ENCODE results near the gene PCDHA4.
"Not testable (repeated sequence)": the region's sequence is repeated elsewhere in the genome, so short reads cannot be mapped to it uniquely, and the experiment has no call there.

Gene PCDHA4
- total RNA-seq = 0 to 0.18 (median 0.05) reads per million in 18 experiments

DNA sequence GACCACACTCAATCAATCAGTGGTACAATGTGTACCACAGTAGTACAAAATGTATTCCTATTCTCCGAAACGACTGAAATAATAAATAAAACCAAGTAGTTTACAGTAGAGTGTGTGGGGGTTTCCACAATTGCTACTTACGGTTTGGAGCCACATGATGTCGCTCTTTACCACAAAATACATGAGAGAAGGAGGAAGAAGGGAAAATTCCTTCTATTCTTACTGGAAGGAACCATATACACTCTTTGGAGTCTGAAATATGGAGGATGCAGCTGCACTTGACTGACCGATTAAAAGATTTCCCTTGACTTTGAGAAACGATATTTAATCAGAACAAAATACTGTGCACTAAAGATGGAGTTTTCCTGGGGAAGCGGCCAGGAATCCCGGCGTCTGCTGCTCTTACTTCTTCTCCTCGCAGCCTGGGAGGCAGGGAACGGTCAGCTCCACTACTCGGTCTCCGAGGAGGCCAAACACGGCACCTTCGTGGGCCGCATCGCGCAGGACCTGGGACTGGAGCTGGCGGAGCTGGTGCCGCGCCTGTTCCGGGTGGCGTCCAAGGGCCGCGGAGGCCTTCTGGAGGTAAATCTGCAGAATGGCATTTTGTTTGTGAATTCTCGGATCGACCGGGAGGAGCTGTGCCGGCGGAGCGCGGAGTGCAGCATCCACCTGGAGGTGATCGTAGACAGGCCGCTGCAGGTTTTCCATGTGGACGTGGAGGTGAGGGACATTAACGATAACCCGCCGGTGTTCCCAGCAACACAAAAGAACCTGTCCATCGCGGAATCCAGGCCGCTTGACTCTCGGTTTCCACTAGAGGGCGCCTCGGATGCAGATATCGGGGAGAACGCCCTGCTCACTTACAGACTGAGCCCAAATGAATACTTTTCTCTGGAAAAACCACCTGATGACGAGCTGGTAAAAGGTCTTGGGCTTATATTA lies at the start of gene PCDHA4:
Gene PCDHA4, plus strand, starts transcription at position 235 of the 942 bp plus-strand sequence.
- no peak for DNase-seq

DNA sequence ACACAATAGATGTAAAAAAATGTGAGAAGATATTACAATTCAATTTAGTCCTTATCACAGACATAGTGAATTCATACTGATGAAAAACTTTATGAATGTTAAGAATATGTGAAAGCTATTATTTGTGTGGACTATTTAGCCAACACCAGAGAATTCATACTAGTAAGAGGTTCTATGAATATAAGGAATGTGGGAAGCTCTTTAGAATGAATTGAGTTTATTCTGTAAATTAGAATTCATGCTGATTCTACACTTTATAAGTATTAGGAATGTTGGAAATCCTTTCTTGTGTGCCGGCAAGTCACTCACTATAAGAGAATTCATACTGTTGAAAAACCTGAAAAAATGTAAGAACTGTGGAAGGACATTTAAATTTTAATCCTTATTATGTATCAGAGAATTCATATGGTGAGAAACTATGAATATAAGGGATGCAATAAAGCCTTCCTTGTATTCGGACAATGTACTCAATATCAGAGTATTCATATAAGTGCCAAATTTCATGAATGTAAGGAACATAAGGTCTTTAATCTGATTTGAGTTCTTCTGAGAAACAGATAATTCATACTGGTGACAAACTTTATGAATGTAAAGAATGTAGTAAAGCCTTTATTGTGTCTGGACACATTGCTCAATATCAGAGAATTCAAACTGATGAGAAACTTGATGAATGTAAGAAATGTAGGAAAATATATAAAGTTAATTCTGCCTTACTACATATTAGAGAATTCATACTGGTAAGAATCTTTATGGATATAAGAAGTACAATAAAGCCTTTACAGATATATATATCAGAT lies 42.5 kb upstream of the PCDHA4 start:
- DNase-seq = no peak

DNA sequence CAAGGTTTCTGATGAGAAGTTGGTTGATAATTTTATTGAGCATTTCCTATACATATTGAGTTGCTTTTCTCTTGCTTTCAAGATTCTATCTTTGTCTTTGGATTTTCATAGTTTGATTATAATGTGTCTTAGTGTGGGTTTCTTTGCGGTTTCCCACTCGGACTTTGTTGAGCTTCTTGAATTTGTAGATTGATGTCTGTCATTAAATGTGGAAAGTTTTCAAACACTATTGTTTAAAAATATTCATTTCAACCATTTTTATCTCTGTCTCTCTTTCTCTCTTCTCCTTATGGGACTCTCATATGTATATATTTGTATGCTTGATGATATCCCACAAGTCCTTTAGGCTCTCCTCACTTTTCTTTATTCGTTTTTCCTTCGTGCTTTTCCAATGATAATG lies 39.4 kb upstream of the PCDHA4 start:
- no peak for DNase-seq

DNA sequence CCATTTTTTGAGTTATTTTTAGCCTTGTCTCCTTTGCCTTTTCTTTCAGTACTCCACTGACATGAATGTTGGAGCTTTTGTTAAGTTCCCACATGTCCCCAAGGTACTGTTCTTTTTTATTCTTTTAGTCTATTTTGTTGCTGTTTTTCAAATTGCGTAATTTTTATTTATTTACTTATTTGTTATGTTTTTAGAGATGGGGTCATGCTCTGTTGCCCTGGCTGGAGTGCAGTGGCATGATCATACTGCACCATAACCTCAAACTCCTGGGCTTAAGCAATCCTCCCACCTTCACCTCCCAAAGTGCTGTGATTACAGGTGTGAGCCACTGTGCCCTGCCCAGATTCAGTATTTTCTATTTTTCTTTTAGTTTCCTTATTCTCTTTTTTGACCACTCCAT lies 26.4 kb upstream of the PCDHA4 start:
- no peak for DNase-seq

DNA sequence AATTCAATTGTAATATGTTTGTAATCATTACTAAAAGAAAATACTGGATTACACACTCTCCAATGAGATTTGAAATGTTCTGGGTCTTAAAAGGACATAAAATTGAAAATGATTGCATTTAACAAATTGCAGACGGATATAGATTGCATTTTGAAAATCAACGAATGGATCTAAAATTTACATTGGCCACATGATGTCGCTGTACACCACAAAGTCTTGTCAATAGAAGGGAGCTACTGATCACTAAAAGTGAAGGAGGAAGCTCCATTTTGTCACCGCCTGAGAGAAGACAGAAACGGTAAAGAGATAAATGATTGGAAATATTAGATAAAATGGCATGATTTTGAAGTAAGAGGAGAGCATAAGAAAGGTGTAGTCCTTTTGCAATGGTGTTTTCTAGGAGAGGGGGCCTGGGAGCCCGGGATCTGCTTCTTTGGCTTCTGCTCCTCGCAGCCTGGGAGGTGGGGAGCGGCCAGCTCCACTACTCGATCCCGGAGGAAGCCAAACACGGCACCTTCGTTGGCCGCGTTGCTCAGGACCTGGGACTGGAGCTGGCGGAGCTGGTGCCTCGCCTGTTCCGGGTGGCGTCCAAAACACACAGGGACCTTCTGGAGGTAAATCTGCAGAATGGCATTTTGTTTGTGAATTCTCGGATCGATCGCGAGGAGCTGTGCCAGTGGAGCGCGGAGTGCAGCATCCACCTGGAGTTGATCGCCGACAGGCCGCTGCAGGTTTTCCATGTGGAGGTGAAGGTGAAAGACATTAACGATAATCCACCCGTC lies 20.8 kb upstream of the PCDHA4 start, which contains the start of gene PCDHA1:
Gene PCDHA1, plus strand, starts transcription at position 236 of the 782 bp plus-strand sequence.
- DNase-seq = no peak

DNA sequence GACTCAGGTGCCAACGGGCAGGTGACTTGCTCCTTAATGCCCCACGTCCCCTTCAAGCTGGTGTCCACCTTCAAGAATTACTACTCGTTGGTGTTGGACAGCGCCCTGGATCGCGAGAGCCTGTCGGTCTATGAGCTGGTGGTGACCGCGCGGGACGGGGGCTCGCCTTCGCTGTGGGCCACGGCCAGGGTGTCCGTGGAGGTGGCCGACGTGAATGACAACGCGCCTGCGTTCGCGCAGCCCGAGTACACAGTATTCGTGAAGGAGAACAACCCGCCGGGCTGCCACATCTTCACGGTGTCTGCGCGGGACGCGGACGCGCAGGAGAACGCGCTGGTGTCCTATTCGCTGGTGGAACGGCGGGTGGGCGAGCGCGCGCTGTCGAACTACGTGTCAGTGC lies 19.4 kb upstream of the PCDHA4 start:
- not testable (repeated sequence) for DNase-seq

DNA sequence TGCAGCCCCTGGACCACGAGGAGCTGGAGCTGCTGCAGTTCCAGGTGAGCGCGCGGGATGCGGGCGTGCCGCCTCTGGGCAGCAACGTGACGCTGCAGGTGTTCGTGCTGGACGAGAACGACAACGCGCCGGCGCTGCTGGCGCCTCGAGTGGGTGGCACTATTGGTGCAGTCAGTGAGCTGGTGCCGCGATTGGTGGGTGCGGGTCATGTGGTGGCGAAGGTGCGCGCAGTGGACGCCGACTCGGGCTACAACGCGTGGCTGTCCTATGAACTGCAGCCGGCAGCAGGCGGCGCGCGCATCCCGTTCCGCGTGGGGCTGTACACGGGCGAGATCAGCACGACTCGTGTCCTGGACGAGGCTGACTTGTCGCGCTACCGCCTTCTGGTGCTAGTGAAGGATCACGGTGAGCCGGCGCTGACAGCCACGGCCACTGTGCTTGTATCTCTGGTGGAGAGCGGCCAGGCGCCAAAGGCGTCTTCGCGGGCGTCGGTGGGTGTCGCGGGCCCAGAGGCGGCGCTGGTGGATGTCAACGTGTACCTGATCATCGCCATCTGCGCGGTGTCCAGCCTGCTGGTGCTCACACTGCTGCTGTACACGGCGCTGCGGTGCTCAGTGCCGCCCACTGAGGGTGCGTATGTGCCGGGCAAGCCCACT lies 18.9 kb upstream of the PCDHA4 start:
- DNase-seq = not testable (repeated sequence)

DNA sequence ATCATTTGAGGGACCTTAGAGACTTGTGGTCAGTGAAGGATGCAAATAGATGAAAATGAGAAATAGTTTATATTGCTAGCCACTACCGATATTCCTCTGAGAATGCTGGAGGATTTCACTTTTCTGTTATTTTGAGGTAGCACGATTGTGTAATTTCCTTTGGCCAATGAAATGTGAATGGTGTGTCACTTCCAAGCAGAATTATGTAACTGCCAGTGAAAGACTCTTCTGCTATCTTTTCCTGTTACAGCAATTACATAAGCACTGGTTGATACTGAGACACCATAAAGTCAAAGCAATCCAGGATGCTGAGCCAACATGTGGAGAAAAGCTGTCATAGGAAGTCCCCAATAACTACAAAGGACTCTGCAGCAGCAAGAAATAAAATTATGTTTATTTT lies 15.8 kb upstream of the PCDHA4 start:
- no peak for DNase-seq

DNA sequence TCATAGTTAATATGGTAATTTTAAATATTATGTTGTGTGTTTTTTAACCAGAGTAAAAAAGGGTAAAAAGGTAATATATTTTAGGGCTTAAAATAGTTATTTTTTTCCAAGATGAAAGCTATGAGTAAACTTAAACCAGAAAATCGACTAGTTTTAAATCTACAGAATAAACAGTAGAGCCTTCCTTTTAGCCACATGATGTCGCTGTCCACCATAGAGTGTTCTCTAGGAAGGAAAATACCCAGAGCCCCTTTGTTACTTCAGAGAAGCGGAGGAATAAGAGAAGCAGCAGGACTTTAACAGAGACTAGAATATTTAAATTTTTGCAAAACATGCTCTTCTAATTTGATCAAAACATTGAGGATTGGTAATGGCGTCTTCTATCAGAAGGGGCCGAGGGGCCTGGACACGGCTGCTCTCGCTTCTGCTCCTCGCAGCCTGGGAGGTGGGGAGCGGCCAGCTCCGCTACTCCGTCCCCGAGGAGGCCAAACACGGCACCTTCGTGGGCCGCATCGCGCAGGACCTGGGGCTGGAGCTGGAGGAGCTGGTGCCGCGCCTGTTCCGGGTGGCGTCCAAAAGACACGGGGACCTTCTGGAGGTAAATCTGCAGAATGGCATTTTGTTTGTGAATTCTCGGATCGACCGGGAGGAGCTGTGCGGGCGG lies 12.1 kb upstream of the PCDHA4 start, which contains the start of gene PCDHA2:
Gene PCDHA2, plus strand, starts transcription at position 258 of the 664 bp plus-strand sequence.
- no peak for DNase-seq

DNA sequence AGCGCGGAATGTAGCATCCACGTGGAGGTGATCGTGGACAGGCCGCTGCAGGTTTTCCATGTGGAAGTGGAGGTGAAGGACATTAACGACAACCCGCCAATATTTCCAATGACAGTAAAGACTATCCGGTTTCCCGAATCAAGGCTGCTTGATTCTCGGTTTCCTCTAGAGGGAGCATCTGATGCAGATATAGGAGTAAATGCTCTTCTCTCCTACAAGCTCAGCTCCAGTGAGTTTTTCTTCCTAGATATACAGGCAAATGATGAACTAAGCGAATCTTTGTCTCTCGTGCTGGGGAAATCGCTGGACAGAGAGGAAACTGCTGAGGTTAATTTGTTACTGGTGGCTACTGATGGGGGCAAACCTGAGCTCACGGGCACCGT lies 11.6 kb upstream of the PCDHA4 start:
- no peak for DNase-seq

DNA sequence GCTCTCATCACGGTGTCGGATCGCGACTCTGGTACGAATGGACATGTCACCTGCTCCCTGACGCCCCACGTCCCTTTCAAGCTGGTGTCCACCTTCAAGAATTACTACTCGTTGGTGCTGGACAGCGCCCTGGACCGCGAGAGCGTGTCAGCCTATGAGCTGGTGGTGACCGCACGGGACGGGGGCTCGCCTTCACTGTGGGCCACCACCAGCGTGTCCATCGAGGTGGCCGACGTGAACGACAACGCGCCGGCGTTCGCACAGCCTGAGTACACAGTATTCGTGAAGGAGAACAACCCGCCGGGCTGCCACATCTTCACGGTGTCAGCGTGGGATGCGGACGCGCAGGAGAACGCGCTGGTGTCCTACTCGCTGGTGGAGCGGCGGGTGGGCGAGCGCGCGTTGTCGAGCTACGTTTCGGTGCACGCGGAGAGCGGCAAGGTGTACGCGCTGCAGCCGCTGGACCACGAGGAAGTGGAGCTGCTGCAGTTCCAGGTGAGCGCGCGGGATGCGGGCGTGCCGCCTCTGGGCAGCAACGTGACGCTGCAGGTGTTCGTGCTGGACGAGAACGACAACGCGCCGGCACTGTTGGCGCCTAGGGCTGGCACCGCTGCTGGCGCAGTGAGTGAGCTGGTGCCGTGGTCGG lies 10.7 kb upstream of the PCDHA4 start:
- DNase-seq = not testable (repeated sequence)

DNA sequence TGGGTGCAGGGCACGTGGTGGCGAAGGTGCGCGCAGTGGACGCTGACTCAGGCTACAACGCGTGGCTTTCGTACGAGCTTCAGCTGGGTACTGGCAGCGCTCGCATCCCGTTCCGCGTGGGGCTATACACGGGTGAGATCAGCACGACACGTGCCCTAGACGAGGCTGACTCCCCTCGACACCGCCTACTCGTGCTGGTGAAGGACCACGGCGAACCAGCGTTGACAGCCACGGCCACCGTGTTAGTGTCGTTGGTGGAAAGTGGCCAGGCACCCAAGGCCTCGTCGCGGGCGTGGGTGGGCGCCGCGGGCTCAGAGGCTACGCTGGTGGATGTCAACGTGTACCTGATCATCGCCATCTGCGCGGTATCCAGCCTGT lies 10.2 kb upstream of the PCDHA4 start:
- DNase-seq = no peak

DNA sequence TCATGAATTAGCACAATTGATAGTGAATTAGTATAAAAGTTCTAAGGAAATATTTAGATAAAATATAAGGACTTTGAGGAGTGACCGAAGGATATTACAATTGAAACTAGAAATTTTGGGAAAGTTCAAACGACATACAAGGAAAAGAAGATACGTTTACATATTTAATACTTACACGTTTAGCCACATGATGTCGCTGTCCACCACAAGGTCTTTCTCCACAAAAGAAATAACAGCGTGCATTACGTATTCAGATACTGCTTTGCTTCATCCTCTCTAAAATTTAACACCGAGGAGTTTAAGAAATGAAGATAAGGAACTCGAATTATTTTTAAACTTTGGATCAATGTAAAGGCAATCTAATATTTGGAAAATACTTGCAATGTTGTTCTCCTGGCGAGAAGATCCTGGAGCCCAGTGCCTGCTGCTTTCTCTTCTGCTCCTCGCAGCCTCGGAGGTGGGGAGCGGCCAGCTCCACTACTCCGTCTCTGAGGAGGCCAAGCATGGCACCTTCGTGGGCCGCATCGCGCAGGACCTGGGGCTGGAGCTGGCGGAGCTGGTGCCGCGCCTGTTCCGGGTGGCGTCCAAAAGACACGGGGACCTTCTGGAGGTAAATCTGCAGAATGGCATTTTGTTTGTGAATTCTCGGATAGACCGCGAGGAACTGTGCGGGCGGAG lies 5.9 kb upstream of the PCDHA4 start, which contains the start of gene PCDHA3:
Gene PCDHA3, plus strand, starts transcription at position 242 of the 678 bp plus-strand sequence.
- no peak for DNase-seq

DNA sequence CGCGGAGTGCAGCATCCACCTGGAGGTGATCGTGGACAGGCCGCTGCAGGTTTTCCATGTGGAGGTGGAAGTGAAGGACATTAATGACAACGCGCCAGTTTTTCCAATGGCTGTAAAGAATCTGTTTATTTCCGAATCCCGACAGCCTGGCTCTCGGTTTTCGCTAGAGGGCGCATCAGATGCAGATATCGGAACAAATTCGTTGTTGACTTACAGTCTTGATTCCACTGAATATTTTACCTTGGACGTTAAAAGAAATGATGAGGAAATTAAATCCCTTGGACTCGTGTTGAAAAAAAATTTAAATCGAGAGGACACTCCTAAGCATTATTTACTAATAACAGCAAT lies 5.4 kb upstream of the PCDHA4 start:
- no peak for DNase-seq

DNA sequence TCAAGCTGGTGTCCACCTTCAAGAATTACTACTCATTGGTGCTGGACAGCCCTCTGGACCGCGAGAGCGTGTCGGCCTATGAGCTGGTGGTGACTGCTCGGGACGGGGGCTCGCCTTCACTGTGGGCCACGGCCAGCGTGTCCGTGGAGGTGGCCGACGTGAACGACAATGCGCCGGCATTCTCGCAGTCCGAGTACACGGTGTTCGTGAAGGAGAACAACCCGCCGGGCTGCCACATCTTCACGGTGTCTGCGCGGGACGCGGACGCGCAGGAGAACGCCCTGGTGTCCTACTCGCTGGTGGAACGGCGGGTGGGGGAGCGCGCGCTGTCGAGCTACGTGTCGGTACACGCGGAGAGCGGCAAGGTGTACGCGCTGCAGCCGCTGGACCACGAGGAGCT lies 4.5 kb upstream of the PCDHA4 start:
- not testable (repeated sequence) for DNase-seq

DNA sequence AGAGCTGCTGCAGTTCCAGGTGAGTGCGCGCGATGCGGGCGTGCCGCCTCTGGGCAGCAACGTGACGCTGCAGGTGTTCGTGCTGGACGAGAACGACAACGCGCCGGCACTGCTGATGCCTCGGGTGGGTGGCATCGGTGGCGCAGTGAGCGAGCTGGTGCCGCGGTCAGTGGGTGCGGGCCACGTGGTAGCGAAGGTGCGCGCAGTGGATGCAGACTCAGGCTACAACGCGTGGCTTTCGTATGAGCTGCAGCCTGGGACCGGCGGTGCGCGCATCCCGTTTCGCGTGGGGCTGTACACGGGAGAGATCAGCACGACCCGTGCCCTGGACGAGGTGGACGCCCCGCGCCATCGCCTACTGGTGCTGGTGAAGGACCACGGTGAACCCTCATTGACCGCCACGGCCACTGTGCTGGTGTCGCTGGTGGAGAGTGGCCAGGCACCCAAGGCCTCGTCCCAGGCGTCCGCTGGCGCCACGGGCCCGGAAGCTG lies 4.0 kb upstream of the PCDHA4 start:
- DNase-seq = no peak

DNA sequence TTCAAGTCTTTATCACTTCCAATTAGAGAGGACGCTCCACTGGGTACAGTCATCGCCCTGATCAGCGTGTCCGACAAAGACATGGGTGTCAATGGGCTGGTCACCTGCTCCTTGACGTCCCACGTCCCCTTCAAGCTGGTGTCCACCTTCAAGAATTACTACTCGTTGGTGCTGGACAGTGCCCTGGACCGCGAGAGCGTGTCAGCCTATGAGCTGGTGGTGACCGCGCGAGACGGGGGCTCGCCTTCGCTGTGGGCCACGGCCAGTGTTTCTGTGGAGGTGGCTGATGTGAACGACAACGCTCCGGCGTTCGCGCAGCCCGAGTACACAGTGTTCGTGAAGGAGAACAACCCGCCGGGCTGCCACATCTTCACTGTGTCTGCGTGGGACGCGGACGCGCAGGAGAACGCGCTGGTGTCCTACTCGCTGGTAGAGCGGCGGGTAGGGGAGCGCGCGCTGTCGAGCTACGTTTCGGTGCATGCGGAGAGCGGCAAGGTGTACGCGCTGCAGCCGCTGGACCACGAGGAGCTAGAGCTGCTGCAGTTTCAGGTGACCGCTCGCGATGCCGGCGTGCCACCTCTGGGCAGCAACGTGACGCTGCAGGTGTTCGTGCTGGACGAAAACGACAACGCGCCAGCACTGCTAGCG lies 1.5 kb downstream of the PCDHA4 start:
- DNase-seq = not testable (repeated sequence)

DNA sequence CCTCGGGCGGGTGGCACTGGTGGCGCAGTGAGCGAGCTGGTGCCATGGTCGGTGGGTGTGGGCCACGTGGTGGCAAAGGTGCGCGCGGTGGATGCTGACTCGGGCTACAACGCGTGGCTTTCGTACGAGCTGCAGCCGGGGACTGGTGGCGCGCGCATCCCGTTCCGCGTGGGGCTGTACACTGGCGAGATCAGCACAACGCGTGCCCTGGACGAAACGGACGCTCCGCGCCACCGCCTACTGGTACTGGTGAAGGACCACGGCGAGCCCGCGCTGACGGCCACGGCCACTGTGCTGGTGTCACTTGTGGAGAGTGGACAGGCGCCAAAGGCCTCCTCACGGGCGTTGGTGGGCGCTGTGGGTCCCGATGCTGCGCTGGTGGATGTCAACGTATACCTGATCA lies 2.0 kb downstream of the PCDHA4 start:
- no peak for DNase-seq
